ENCODE data around the gene FGD5. TPM values are rescaled to one million over a fixed set of nuclear protein-coding genes. Genes with fewer than 3 reads are reported as not detected.

Gene FGD5
- polyA plus RNA-seq, 1 donor (not counting 4 experiments of a cell fraction or from before 2014, with no cell fraction given) = not detected

DNA sequence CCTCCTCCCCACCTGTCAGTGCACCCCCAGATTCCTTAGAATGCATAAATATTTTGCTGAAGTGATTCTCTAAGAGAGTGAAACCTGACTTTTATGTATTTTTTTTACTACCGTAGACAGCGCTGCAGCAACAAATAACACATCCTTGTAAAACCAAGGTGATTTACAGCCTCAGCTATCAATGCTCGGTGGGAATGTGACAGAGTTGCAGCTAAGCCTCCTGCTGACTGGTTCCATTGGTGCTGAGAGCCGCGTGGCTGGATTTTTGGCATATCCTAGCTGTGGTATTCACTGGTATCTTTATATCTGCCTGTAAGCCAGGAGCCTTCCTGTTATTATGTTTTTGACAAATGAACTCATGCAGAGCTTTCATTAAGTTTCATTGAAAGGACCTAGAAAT is 11.0 kb downstream of the FGD5 start:
- no peak overlapping the region for H3K27ac ChIP-seq (ENCODE audit: control insufficient read depth, insufficient read depth, low read length)
- no peak for TF ChIP-seq CTCF (optimal IDR thresholded peaks at IDR 0.05 in 1 of 3, IDR thresholded peaks at IDR 0.05 in 1 of 3, conservative IDR thresholded peaks at IDR 0.05 in 1 of 3; ENCODE audit: extremely low read depth in 1 of 3, insufficient read depth in 2 of 3, low read length in 3 of 3)
- no peak for TF ChIP-seq EZH2 (IDR thresholded peaks at IDR 0.05; ENCODE audit: low read length)

GRCh38 chr3:14831916-14832450 is 13.2 kb downstream of the FGD5 start:
- H3K9me3 ChIP-seq (ENCODE audit: control insufficient read depth, low read depth, low read length) = no peaks in the 10 kb centered on the region
- no peak overlapping the region for H3K4me3 ChIP-seq (ENCODE audit: control insufficient read depth in 2 of 3, extremely low read depth in 1 of 3, insufficient read depth in 2 of 3, low read depth in 1 of 3, low read length in 3 of 3)
- DNase-seq (ENCODE audit: low read depth, low spot score) = no peak
- FAIRE-seq = no peak
- H3K4me1 ChIP-seq (ENCODE audit: control insufficient read depth, extremely low read depth, insufficient read depth, low read length) = no peaks in the 10 kb centered on the region
- TF ChIP-seq EZH2 (IDR thresholded peaks at IDR 0.05; ENCODE audit: low read length) (no peak), CTCF (optimal IDR thresholded peaks at IDR 0.05 in 1 of 3, IDR thresholded peaks at IDR 0.05 in 1 of 3, conservative IDR thresholded peaks at IDR 0.05 in 1 of 3; ENCODE audit: extremely low read depth in 1 of 3, insufficient read depth in 2 of 3, low read length in 3 of 3) (no peak)
- no peaks in the 10 kb centered on the region for H3K79me2 ChIP-seq (ENCODE audit: control insufficient read depth, insufficient read depth, low read length)
- H3K4me2 ChIP-seq (ENCODE audit: control insufficient read depth, extremely low read depth, insufficient read depth, low read depth, low read length) = no peak overlapping the region
- H3K27me3 ChIP-seq (ENCODE audit: control insufficient read depth, extremely low read depth, insufficient read depth, low read length) = peaks cover 17% of the 10 kb centered on the region
- dilution Hi-C loops (cut with MboI; ENCODE audit: extremely low pct_ligation_motif_present, low sequenced_read_pairs) = no loop called here
- H4K20me1 ChIP-seq (ENCODE audit: control insufficient read depth, extremely low read depth, insufficient read depth, low read length) = no peaks in the 10 kb centered on the region
- no peak overlapping the region for H2AFZ ChIP-seq (ENCODE audit: control insufficient read depth, low read length)
- no peaks in the 10 kb centered on the region for H3K36me3 ChIP-seq (ENCODE audit: control insufficient read depth in 2 of 2, extremely low read depth in 1 of 2, insufficient read depth in 2 of 2, low read length in 2 of 2)
- H3K9me1 ChIP-seq (ENCODE audit: control insufficient read depth, extremely low read depth, insufficient read depth, low read length) = no peaks in the 10 kb centered on the region
- H3K9ac ChIP-seq (ENCODE audit: control insufficient read depth, extremely low read depth, insufficient read depth, low read length) = no peak overlapping the region
- no peak overlapping the region for H3K27ac ChIP-seq (ENCODE audit: control insufficient read depth, insufficient read depth, low read length)

More for the DNA sequence above, 11.0 kb downstream of the FGD5 start:
- no peaks in the 10 kb centered on the region for H3K9me1 ChIP-seq (ENCODE audit: control insufficient read depth, extremely low read depth, insufficient read depth, low read length)
- H3K4me3 ChIP-seq (ENCODE audit: control insufficient read depth in 2 of 3, extremely low read depth in 1 of 3, insufficient read depth in 2 of 3, low read depth in 1 of 3, low read length in 3 of 3) = no peak overlapping the region
- H3K9ac ChIP-seq (ENCODE audit: control insufficient read depth, extremely low read depth, insufficient read depth, low read length) = no peak overlapping the region
- no peaks in the 10 kb centered on the region for H4K20me1 ChIP-seq (ENCODE audit: control insufficient read depth, extremely low read depth, insufficient read depth, low read length)
- no peaks in the 10 kb centered on the region for H3K79me2 ChIP-seq (ENCODE audit: control insufficient read depth, insufficient read depth, low read length)
- no peaks in the 10 kb centered on the region for H3K36me3 ChIP-seq (ENCODE audit: control insufficient read depth in 2 of 2, extremely low read depth in 1 of 2, insufficient read depth in 2 of 2, low read length in 2 of 2)
- H3K4me2 ChIP-seq (ENCODE audit: control insufficient read depth, extremely low read depth, insufficient read depth, low read depth, low read length) = no peak overlapping the region
- dilution Hi-C loops (cut with MboI; ENCODE audit: extremely low pct_ligation_motif_present, low sequenced_read_pairs) = loop anchor here (10.0 kb wide), 1 partner anchor 55 kb away; no protein-coding TSS in a partner anchor
- H3K9me3 ChIP-seq (ENCODE audit: control insufficient read depth, low read depth, low read length) = no peaks in the 10 kb centered on the region
- H2AFZ ChIP-seq (ENCODE audit: control insufficient read depth, low read length) = no peak overlapping the region
- DNase-seq (ENCODE audit: low read depth, low spot score) (no peak), FAIRE-seq (no peak)
- H3K27me3 ChIP-seq (ENCODE audit: control insufficient read depth, extremely low read depth, insufficient read depth, low read length) = peaks cover 18% of the 10 kb centered on the region
- no peaks in the 10 kb centered on the region for H3K4me1 ChIP-seq (ENCODE audit: control insufficient read depth, extremely low read depth, insufficient read depth, low read length)

Measured in keratinocyte (primary cell).